Stimulated activated CD8-positive, alpha-beta memory T cell treated with anti-CD3 and anti-CD28 coated beads, Interleukin-4, amount 100 ng/mL, for 1 hour (primary cell): ENCODE measurements around the gene RAB28.

Experiments
- DNase-seq, 2 donors: peaks; one replicate each; pipeline ENCODE4 v3.0.0-alpha.2; 2020; ENCODE audit warnings: low read depth in 2 of 2, low spot score in 1 of 2

RAB28 gene

GRCh38 chr4:13511101-13511500 is 27.0 kb upstream of the RAB28 start:
- DNase-seq, result no peak

DNA sequence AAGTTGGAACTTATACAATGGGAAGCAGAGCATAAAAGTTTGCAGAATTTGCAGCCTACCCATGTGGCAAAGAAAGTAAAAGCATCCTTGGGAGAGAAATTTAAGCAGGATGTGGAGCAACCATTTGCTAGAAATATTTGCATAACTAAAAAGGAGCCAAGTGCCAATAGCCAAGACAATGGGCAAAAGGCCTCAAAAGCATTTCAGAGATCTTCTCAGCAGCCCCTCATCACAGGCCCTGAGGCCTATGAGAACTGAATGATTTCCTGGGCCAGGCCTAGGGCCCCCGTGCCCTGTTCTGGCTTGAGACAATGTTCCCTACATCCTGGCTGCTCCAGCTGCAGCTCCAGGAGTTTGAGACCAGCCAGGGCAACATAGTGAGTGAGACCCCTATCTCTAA is 25.3 kb upstream of the RAB28 start:
- no peak for DNase-seq

- no peak for DNase-seq
These were observed 20.2 kb upstream of the RAB28 start for GRCh38 chr4:13504374-13504773.

DNA sequence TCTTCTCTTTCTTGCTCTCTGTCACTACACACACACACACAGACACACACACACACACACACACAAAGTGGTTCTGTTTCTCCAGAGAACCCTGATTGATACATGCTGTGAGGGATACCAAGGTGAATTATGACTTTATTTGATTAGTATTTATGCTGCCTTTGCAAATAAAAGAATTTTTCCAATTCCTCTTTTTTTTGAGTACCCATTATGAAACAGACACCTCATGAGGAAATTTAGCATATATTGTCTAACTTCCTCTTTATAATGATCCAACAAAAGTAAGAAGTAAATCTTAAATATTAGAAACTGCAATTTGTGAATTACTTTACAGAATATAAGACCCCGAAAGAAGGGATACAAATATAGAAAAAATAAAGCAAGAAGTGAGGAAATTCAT is 14.3 kb upstream of the RAB28 start:
- no peak for DNase-seq

GRCh38 chr4:13496605-13497004 is 12.5 kb upstream of the RAB28 start:
- DNase-seq, result no peak

DNA sequence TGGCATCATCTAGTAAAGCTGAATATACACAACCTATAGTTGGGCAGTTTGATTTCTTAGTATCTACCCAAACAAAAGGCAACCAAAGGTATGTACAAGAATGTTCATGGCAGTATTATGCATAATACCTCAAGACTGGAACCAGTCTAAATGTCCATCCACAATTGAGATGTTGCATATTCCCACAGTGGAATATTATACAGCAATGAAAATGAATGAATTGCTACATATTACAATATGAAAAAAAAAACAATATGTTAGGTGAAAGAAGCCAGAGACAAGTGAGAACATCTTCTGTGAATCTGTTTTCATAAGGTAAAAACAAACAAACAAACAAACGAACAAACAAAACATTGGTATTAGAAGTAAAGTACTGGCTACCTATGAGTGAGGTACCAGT is 11.6 kb upstream of the RAB28 start:
- no peak for DNase-seq

DNA sequence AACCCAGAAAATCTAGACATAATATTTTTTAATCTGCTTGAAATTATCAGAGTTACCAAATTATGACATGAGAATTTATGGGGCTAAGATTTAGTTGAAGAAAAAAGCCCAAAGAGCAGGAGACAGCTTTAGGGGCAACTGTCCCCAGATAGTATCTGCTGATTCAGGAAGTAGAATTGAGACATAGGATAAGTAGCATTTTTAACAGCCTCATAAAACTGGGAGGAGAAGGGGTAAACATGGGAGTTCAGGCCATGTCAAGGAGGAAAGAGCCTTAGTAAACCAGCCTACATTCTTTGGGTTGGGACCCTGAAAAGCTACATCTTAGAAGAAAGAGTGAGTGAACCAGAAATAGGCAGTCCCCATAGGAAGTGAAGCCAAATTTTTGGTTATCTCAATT is 9.7 kb upstream of the RAB28 start:
- DNase-seq, result no peak

GRCh38 chr4:13492747-13493146 is 8.6 kb upstream of the RAB28 start:
- no peak for DNase-seq

DNA sequence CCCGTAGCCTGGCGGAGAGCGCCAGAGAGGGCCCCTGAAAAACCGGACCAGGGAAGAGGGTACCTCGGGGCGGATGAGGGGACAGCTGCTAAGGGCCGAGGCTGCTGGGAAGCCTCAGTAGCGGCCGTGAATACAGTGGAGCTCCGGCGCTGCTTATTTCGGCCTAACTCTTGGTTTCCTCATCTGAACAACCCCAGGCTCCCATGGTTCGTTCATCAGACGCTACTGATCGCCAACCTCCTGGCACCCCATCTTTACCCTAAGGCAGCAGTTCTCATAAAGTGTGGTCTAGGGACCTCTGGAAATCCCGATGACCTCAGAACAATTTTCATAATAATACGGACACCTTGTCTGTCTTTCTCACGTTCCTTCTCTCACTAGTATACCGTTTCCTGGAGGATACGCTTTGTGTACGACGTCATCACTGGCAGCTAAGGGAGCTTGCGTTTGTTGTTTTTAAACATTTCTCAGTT is 645 bp upstream of the RAB28 start:
- no peak for DNase-seq

- DNase-seq, result no peak
These were observed 395 bp downstream of the RAB28 start for GRCh38 chr4:13483768-13484121.

- DNase-seq, result no peak
These were observed 888 bp downstream of the RAB28 start for GRCh38 chr4:13483136-13483767.

- no peak for DNase-seq
These were observed 2.6 kb downstream of the RAB28 start for GRCh38 chr4:13481569-13481968.

- DNase-seq, result no peak
These were observed 5.4 kb downstream of the RAB28 start for GRCh38 chr4:13478707-13479106.

DNA sequence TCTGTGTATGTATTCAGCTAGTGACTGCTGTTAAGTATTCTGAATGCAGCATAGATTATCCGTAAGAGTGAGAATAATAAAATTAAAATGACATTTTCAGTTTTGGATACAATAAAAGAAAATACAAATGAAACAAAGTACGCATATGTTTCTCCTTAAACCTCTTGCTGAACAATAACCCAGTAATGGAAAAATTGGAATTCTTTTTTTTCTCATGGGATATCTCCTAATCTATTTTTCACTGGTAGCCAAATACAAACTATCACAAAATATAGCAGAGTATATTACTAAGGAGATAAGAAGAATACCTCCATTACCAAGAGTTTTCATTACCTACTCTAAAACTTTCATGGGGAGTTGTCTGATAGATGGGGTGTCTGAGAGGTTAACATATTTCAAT is 6.0 kb downstream of the RAB28 start:
- no peak for DNase-seq

- no peak for DNase-seq
These were observed 7.2 kb downstream of the RAB28 start for GRCh38 chr4:13476915-13477314.

GRCh38 chr4:13476152-13476551 is 8.0 kb downstream of the RAB28 start:
- no peak for DNase-seq

- DNase-seq, result no peak
These were observed 12.7 kb downstream of the RAB28 start for GRCh38 chr4:13471400-13471799.

DNA sequence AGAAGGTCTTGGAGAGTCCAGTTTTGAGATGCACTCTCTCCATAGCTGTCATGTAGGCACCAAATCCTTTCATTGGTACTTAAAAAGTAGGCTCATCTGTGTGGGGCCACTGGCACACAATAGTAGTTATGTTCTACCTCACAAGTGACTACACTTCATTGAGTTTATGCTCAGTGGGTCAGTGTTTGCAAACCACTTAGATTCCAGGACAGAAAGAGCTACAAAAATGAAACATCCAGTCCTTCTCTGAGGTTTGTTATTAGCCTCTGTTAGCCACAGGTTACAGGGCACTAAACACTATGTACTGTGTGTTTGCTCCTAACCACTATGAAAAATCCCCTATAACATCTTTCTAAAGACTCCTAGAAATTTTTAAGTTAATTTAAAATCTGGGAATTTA is 13.8 kb downstream of the RAB28 start:
- DNase-seq, result no peak

DNA sequence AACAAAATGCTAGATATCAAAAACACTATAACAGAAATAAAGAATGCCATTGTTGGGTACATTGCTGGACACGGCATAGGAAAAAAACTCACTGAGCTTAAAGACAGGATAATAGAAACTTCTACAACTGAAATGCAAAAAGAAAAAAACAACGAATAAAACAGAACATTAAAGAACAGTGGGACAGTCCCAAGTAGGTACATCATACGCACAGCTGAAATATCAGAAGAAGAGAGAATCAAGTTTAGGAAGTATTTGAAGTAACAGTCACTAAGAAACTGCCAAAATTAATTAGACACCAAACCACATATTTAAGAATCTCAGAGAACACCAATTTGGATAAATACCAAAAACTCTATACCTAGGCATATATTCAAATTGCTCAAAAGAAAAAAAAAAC is 19.2 kb downstream of the RAB28 start:
- DNase-seq, result no peak

GRCh38 chr4:13464543-13464942 is 19.6 kb downstream of the RAB28 start:
- DNase-seq, result no peak

GRCh38 chr4:13461191-13461905 is 22.8 kb downstream of the RAB28 start:
- no peak for DNase-seq

- DNase-seq, result no peak
These were observed 28.7 kb downstream of the RAB28 start for GRCh38 chr4:13455411-13455810.

- DNase-seq, result no peak
These were observed 29.4 kb downstream of the RAB28 start for GRCh38 chr4:13454786-13455185.
